ENCODE results near the gene CSRNP2. TPM values are rescaled to one million over a fixed set of nuclear protein-coding genes. Genes with fewer than 3 reads are reported as not detected.

The CSRNP2 gene
- total and polyA plus RNA-seq, 2 of the 13 experiments (the other 11 are each of a cell fraction or from before 2014, with no cell fraction given): 4.8 to 7.3 TPM

DNA sequence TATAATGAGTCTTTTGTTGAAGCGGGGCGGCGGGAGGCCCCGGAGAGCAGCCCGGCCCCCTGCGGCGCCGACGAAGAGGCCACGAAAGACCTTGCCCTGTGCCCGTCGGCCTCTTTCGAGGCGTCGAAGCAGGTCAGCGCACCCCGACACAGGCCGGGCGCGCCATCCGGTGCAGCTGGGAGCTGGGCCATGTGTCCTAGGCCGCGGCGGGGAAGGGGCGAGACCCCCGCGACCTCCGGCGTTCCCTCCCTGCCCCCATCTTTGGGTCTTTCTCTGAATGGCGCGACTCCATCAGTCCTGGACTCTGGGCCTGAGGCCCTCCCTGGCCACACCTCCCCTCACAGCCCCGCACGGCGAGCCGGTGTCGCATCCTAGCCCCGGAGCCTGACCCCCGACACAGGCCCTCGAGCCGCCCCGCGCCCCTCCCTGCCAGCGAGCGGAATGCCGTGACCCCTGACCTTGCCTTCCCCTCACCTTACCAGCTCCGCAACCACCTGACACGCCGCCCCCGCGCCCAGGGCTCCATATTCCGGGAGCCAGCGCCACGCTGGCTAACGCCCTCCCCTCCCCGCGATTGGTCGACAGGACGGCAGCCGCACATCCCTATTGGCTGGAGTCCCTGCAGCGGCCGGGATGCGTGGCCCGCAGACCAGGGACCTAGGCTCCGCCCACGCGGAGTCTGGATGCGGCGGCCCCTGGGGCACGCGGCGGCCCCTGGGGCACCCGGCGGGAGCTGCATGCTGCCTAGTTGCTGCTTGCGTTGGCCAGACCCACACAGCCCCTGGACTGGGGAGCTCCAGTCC, 57.4 kb downstream of the CSRNP2 start, which contains the start of gene SLC11A2 (continued):
- no peak; the same call in 1 of the 2 replicates for TF ChIP-seq ZNF512B (CRISPR knock-in tag; IDR thresholded peaks at IDR 0.05; ENCODE audit: borderline replicate concordance)
- TF ChIP-seq SRSF9 (IDR thresholded peaks at IDR 0.05; ENCODE audit: borderline replicate concordance, insufficient read depth, low read depth, low read length, poor library complexity, severe bottlenecking): no peak
- TF ChIP-seq SP140L (CRISPR knock-in tag; IDR thresholded peaks at IDR 0.05; ENCODE audit: borderline replicate concordance): no peak
- TF ChIP-seq FOXO1 (CRISPR knock-in tag; IDR thresholded peaks at IDR 0.05): peak; percentile 6; the same call in 1 of the 2 replicates
- TF ChIP-seq, protein P1, sequence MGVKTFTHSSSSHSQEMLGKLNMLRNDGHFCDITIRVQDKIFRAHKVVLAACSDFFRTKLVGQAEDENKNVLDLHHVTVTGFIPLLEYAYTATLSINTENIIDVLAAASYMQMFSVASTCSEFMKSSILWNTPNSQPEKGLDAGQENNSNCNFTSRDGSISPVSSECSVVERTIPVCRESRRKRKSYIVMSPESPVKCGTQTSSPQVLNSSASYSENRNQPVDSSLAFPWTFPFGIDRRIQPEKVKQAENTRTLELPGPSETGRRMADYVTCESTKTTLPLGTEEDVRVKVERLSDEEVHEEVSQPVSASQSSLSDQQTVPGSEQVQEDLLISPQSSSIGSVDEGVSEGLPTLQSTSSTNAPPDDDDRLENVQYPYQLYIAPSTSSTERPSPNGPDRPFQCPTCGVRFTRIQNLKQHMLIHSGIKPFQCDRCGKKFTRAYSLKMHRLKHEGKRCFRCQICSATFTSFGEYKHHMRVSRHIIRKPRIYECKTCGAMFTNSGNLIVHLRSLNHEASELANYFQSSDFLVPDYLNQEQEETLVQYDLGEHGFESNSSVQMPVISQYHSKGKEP (CRISPR knock-in tag; IDR thresholded peaks at IDR 0.05): 0 out of 2 replicates have a peak, but pooled peaks have one; percentile 6
- no peak for TF ChIP-seq CENPX (CRISPR knock-in tag; IDR thresholded peaks at IDR 0.05)
- TF ChIP-seq ATF4 (CRISPR knock-in tag; IDR thresholded peaks at IDR 0.05): peak in 1 of 2 experiments; percentile 56; a peak in 2 of 4 replicates
- TF ChIP-seq AKAP8 (CRISPR knock-in tag; IDR thresholded peaks at IDR 0.05): no peak
- TF ChIP-seq ZFP90 (CRISPR knock-in tag; IDR thresholded peaks at IDR 0.05; ENCODE audit: borderline replicate concordance): peak; percentile 66; the same call in 1 of the 2 replicates
- TF ChIP-seq NR2F1 (CRISPR knock-in tag; IDR thresholded peaks at IDR 0.05): peak; percentile 86 to 94
- TF ChIP-seq CHD2 (IDR thresholded peaks at IDR 0.05; ENCODE audit: low read depth, low read length): 0 out of 2 replicates have a peak, but pooled peaks have one; percentile 18
- TF ChIP-seq MBNL3 (CRISPR knock-in tag; conservative IDR thresholded peaks at IDR 0.05): no peak
- TF ChIP-seq DPF2 (CRISPR knock-in tag; IDR thresholded peaks at IDR 0.05; ENCODE audit: borderline replicate concordance, low read depth): no peak
- TF ChIP-seq ZNF768 (CRISPR knock-in tag; IDR thresholded peaks at IDR 0.05): peak; percentile 76; the same call in 1 of the 2 replicates
- TF ChIP-seq JUN (CRISPR knock-in tag; IDR thresholded peaks at IDR 0.05): no peak
- peak; percentile 71 for TF ChIP-seq TEAD3 (CRISPR knock-in tag; optimal IDR thresholded peaks at IDR 0.05; ENCODE audit: borderline replicate concordance)
- TF ChIP-seq, protein P2, sequence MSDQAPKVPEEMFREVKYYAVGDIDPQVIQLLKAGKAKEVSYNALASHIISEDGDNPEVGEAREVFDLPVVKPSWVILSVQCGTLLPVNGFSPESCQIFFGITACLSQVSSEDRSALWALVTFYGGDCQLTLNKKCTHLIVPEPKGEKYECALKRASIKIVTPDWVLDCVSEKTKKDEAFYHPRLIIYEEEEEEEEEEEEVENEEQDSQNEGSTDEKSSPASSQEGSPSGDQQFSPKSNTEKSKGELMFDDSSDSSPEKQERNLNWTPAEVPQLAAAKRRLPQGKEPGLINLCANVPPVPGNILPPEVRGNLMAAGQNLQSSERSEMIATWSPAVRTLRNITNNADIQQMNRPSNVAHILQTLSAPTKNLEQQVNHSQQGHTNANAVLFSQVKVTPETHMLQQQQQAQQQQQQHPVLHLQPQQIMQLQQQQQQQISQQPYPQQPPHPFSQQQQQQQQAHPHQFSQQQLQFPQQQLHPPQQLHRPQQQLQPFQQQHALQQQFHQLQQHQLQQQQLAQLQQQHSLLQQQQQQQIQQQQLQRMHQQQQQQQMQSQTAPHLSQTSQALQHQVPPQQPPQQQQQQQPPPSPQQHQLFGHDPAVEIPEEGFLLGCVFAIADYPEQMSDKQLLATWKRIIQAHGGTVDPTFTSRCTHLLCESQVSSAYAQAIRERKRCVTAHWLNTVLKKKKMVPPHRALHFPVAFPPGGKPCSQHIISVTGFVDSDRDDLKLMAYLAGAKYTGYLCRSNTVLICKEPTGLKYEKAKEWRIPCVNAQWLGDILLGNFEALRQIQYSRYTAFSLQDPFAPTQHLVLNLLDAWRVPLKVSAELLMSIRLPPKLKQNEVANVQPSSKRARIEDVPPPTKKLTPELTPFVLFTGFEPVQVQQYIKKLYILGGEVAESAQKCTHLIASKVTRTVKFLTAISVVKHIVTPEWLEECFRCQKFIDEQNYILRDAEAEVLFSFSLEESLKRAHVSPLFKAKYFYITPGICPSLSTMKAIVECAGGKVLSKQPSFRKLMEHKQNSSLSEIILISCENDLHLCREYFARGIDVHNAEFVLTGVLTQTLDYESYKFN (CRISPR knock-in tag; conservative IDR thresholded peaks at IDR 0.05): peak; percentile 90
- TF ChIP-seq BHLHE40 (IDR thresholded peaks at IDR 0.05; ENCODE audit: low read length): peak; percentile 51; the same call in 1 of the 2 replicates
- no peak for TF ChIP-seq MYNN (CRISPR knock-in tag; IDR thresholded peaks at IDR 0.05; ENCODE audit: low read depth)

Data from HepG2 (cell line).